GM21576 (cell line): ENCODE data around the gene AVL9.
"Not testable (repeated sequence)": the region's sequence is repeated elsewhere in the genome, so short reads cannot be mapped to it uniquely, and the experiment has no call there.

Source experiments
- ATAC-seq: cut with Tn5 transposase; IDR thresholded peaks from one replicate; pipeline ENCODE4 v1.9.1; 2021; ENCODE audit warnings: mild to moderate bottlenecking, moderate library complexity; ENCODE audit not compliant: unreplicated experiment

Gene AVL9

DNA sequence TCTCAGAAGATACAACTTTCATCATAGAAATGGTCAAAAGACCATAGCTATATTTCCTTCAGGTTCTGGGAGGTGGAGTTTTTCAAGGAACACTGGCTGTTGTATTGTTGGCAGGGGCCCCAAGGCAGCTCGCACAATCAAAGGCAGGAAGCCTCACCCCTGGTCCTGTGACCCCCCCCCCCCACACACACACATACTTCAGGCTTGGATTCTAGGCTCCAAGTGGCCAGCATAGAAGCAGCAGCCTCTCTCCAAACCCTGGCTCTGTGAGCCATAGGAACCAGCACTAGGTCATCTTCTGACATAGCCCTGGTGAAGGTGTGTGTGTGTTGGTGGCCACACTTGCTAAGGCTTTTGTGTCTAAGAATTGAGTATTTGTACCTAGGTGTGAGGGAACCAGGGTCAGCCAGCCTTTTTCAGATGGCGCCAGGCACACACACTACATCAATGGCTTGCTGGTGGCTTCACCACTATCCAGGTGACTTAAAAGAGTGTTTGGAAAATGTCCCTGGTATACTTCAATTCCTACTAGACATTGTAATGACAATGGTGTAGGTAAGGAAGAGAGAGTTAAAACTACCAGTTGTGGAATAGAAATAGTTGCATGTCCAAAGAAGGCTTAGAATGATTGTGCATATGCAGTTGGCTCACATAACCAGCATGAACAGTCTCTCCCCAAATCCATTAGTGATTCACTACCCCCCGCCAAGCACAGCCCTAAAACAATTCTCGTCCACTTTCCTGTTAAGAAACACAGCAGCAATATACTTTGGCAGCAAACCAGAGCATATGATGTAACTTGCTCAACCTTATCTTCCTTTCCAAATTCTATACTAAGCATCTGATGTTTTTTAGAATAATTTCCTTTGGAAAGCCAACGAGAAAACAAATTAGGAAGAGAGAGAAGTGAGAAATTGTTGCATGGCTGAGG, 91.3 kb downstream of the AVL9 start:
- no peak for ATAC-seq

DNA sequence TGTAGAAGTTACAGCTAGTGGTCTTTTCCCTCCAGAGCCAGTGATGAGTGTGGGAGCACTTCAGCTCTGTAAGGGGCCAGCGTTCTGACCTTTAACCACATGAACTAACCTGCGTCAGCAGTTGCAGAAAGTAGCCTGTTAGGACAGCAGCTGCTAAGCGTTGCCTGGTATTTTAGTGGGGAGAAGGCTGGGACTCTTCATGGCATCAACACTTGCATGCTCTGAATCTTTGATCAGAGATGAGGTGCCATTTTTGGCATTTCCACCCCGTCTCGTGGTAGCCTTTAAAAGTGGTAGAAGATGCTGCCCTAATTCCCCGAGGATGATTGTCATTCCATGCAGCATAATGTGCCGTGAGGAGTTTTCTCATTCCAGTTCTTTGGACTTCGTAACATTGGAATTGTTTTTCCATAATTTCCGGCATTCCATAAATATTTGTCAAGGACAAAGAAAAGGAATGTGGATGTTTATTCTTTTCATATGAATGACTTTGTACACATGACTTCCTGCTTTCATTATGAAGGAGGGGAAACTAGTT, 92.2 kb downstream of the AVL9 start:
- ATAC-seq: no peak

DNA sequence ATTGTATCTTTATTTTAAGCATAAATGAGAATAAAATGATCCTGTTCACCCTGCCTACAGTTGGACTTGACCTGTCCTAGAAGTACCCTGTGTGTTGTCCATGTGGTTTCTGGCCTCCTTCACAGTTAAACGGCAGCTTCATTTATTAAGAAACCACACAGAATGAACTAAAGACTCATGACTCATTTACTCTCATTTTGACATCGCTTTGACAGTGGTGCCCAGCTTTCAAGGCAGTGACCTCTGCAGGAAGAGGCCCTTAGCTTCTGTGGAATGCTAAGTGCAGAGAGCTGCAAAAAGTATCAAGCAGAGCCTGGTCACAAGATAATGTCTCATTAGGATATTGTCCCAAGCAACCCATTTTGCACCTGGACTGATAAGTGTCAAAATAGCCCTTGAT, 93.4 kb downstream of the AVL9 start:
- ATAC-seq: peak; percentile 54

DNA sequence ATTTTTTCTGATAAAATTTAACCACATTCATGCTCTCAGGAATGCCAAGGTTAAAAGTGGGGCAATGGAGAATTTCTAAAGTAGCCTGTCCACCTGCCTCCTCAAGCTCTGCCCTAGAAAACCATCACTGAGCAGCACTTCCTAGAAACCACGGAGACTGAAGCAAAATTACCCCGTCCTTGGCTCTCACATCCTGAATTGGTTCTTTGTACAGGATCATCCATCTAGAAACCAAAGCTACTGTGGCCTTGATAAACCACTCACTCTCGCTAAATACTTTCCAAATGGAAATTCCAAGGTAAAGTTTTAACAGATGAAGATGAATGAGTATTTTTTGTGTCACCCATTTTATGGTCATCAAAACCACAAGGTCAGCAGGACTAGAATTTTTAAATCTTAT, 96.6 kb downstream of the AVL9 start:
- no peak for ATAC-seq

DNA sequence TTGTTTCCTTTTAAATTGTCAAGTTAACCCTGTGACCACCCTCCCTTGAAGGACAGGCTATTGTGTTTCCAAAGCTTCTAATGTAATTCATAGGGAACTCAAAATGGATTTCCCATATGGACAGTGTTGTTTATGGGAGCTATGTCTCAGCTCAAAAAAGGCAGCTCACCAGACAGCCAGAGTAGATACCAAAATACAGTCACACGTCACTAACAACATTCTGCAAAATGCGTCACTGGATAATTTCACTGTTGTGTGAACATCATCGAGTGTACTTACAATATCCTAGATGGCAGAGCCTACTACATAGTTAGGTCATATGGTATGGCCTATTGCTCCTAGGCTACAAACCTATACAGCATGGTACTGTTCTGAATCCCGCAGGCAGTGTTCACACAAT, 97.4 kb downstream of the AVL9 start:
- no peak for ATAC-seq

DNA sequence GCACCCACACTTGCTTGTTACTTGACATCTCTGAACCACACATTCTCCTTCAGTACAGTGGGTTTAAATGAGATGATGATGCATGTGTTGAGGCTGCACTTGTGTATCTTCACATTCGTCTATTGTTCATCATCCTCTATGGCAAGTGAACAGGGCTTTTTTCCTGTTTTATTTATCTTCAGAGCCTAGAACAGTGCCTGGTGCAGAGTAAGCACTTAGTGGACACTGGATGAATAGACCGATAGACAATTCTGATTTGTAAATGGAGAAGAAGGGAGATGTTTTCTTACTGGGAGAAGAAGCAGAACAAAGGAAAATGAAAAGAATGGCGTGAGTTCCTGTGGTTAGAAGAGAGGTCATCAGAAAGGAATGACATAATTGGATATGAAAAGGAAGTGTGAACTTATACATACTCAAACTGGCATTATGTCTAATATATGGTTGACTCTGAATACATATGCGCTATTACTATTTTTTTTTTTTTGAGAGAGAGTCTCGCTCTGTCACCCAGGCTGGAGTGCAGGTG, 99.7 kb downstream of the AVL9 start:
- ATAC-seq: no peak

DNA sequence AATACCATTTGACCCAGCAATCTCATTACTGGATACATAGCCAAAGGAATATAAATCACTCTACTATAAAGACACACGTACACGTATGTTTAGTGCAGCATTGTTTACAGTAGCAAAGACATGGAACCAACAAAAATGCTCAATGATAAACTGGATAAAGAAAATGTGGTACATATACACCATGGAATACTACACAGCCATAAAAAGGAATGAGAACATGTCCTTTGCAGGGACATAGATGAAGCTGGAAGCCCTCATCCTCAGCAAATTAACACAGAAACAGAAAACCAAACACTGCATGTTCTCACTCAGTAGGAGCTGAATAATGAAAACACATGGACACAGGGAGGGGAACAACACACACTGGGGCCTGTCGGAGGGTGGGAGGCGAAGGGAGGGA, 105.9 kb downstream of the AVL9 start:
- not testable (repeated sequence) for ATAC-seq

DNA sequence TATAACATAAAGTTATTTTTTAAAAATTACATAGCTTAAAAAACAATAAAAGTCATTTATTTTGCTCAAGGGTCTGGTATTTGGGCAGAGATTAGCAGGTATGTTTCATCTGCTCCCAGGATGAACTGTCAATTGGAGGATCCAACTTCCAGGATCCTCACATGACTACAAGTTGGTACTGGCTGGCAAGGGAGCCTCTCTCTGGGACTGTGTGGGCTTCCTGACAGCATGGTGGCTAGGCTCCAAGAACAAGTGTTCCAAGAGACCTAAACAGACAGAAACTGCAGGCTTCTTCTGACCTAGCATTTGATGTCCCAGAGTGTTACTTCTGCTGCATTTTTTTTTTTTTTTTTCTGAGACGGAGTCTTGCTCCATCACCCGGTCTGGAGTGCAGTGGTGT, 107.2 kb downstream of the AVL9 start:
- no peak for ATAC-seq

DNA sequence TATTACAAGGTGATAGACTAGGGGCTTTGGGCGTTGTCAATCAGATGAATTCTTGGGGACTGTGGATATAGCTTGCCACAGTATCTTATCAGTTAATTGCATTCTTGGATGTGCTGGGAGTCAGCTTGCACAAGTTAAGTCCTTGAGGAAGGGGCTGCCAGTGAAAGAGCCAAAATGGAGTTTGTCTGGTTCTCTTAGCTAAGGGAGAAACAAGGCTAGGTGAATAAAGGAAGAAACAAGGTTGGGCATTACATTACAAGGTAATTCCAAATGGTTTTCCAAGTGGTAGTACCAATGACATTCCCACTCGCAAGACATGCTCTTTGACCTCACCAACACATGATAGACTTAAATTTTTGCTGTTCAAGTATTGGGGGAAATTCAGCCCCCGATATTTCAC, 108.2 kb downstream of the AVL9 start:
- not testable (repeated sequence) for ATAC-seq

DNA sequence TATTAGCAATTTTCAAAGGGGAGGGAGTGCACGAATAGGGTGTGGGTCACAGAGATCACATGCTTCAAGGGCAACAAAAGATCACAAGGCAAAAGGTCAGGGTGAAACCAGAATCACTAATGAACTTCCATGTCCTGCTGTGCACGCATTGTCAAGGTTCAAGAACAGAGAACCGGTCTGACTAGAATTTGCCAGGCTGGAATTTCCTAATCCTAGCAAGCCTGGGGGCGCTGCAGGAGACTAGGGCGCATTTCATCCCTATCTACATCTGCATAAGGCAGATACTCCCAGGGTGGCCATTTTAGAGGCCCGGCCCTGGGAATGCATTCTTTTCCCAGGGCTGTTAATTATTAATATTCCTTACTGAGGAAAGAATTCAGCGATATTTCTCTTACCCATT, 108.8 kb downstream of the AVL9 start:
- not testable (repeated sequence) for ATAC-seq

DNA sequence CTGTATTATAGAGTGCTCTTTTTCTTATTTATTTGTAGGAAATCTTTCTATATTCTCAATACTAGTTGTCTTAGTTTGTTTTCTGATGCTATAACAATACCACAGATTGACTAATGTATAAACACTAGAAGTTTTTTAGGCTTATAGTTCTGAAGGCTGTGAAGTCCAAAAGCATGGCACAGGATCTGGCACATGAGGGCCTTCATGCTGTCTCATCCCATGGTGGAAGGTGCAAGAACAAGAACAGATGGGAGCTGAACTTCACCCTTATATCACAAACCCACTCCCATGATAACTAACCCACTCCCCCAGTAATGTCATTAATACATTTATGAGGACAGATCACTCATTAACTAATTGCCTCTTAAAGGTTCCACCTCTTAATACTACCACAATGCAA, 109.7 kb downstream of the AVL9 start:
- ATAC-seq: no peak

DNA sequence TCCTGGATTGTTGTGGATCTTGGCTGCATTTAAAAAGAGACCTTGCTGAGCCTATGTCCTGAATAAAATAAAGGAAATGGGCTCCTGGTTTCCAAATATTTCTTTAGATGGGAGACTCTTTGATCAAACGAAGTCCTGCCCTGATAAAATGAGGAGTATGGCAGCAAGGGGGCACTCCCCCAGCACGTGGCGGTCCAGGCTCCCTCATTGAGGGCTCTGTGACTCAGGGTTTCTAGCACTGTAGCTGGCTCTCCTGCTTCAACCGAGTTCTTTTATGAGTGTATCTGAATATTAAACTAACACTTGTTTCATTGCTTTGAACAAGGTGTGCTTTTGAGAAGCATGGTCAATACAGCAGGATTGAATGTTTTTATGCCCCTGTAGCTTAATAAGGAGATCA, 114.2 kb downstream of the AVL9 start:
- ATAC-seq: no peak

DNA sequence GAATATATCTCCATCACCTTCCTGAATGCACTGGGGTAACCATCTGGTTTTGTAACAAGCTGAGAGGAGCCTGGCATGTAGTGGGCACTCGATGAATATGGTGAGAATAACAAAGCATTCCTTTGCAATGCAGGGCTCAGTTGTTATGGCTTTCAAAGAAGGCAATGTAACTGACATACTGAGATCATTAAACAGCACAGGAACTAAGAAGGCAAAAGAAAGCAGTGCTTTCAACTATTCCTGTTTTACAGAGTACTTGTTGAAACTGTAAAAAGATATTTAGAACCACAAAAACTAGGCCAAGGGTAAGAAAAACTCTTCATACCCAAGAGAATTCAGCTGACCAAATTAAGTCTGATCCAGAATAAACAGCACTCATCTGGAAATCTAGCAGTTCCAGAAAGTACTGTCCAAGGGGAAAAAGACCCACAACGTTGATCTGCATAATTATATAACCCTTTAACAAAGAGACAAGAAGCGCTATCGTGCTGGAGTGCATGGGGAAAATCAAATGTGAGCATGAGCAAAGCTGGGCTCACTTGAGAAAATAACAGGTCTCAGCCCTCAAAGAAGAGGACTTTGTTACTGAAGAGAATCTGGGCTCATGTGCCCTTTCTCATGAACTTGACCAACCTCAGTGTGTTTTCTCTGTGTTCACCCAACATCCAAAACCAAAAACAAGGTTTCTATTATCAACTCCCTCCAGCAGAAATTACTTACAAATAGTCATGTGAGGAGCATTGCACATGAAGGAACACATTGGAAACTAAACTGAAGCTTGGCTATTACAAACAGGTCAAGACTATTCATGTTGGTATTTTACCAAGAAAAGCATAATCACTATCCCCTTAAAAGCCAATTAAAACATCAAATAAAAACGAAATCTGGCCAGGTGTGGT, 116.2 kb downstream of the AVL9 start:
- ATAC-seq: no peak

DNA sequence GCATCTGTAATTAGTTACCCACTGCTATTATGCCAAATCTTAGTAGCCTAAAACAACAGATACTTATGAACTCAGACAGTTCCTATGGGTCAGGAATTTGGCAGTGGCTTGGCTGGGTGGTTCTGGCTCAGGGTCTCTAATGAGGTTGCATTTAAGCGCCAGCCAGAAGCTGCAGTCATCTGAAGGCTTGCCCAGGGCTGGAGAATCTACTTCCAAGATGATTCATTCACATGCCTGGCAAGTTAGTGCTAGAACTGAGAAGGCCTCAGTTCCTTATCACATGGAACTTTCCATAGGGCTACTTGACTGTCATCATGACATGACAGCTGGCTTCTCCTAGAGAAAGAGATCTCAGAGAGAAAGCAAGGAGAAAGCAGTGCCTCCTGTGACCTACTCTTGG, 121.3 kb downstream of the AVL9 start:
- no peak for ATAC-seq

DNA sequence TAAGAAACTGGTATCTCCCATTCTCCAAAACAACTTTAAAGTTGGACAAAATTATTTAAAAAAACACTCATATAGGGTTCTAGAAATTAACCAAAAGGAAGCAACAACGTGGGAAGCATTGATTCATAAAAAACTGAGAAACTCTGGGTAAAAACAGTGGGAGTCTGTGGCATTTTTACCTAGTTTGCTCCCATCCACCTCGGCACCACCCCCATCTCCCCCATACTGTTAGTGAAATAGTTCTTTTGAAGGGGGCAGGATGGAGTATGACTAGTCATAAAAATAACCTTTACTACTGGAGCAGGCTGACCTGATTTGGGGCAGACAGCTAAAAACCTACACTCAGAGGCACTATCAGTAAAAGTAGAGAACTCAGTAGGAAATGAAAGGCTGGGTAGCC, 123.2 kb downstream of the AVL9 start:
- no peak for ATAC-seq

DNA sequence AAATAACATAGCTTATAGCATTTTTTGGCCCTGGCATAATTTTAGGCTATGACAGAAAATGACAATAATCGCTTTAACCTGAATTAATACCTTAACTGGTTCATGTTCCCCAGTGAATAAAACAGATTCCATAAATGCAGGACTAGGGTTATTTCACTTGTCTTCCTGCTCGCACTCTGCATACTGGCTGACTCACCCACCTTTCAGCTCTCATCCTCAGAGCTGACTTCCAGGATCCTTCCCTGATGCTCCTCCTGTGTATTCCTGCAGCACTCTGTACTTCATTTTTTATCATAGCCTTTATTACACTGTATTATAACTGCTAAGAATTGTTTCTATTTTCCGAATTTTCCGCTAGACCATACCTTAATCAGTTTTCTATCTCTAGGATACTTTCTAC, 123.7 kb downstream of the AVL9 start:
- ATAC-seq: no peak

DNA sequence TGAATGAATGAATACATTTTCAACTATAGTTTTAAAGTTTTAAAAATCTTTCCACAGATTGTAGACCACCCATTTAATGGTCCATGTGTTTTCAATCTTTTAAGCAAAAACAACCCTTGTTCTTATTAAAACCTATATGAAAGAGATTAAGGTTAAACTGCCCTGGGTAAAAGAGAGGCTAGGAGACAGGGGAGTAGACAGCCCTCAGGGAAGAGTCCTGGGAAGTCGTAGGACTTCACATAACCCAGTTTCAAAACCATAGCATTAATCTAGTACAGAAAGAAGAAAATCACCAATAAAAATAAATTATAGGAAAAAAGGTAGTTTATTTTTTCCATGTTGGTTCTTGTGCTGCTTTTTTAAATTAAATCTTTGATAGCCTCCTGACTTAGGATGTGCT, 124.1 kb downstream of the AVL9 start:
- not testable (repeated sequence) for ATAC-seq

DNA sequence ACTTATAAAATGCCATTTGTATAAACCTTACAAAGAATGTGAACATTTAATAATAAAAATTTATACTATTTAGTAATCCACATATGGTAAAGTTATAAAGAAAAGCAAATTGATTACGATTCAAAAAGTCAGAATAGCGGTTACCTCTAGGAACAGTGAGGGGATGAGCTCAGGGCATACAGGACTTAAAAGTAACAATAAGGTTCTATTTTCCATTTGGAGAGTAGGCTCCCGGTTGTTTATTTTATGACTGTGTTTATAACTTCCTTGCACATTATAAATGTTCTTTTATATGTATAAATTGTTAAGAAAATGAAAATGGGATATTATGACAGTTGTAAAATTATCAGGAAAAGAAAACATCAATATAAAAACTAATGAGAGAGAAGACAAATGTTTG, 135.7 kb downstream of the AVL9 start:
- ATAC-seq: no peak

DNA sequence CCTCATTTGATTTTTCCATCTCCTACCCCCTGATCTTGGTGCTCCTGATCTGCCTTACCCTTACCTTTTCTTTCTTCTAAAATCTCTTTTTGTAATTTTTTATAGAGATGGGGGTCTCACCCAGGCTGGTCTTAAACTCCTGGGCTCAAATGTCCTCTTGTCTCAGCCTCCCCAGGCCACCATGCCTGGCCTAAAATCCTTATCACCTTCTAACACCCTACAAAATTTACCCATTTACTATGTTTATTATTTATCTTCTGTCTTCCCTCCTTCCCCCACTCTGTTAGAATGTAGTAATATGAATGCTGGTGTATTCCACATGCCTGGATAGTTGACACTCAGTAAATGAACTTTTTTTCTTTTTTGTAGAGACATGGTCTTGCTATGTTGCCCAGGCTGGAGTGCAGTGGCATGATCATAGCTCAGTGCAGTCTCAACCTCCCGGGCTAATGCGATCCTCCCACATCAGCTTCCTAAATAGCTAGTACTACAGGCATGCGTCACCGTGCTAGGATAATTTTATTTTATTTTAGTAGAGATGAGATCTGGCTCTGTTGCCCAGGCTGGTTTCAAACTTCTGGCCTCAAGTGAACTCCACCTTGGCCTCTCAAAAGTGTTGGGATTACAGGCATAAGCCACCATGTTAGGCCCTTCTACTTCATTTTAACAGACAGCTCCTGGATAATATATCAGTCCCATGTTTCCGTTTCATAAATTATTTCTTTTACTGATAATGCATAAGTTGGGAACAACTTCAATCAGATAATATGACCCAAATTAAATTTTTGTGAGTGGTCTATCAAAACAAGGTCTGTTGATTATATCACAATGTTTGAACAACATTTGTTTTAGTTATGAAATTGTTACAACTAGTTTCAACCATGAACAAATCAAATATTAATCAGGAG, 136.6 kb downstream of the AVL9 start:
- ATAC-seq: not testable (repeated sequence)

DNA sequence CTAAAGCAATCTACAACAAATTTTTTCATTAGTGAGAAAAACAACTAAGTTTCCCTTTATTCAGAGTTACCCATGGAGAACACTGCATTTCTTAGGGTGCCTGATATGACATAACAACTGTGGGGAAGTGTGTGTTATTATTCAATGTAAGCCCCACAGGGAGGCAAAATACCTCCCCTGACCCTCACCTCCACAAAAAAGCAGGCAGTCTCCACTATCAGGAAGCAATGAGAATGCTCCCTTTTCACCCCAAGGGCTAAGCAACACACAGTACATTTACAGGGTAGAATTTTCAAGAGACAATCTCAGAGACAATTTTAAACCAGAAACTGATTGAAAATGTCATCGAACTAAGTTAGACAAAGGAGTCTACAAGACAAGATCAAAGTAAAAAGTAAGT, 138.2 kb downstream of the AVL9 start:
- ATAC-seq: not testable (repeated sequence)
